Fibroblast of the conjunctiva (primary cell): Measurements from ENCODE around the gene ZNF783.
"Not testable (repeated sequence)": the region's sequence is repeated elsewhere in the genome, so short reads cannot be mapped to it uniquely, and the experiment has no call there.

ENCODE experiments used
- DNase-seq: peaks from one replicate; pipeline ENCODE4 v3.0.0-alpha.2; 2010; ENCODE audit warnings: low read depth

ZNF783 gene

DNA sequence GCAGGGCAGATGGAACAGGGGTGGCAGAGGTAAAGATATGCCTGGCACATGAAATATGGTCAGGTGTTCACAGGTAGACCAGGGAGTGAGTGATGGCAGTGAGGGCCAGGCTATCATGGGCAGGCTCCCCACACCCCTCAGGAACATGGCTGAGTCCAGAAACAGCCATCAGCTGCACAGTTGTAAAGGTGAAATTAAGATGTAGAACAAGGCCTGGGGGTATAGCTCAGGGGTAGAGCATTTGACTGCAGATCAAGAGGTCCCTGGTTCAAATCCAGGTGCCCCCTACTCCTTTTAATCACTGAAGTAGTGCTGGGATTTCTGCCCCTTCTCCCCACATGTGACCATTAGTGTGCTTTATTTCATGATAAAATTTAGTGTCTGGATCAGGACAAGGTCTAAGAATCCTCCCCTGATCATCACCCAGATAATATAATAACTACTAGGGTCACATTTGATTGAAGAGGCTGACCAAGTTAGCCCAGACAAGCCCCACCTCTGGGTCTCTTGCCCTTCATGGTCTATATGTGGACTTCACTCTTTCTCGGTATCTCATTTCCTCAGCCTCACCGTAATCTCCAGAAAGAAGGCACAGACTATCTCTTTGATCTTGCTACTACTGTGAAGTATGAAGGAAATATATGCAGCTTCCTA is 69.0 kb downstream of the ZNF783 start:
- no peak for DNase-seq

DNA sequence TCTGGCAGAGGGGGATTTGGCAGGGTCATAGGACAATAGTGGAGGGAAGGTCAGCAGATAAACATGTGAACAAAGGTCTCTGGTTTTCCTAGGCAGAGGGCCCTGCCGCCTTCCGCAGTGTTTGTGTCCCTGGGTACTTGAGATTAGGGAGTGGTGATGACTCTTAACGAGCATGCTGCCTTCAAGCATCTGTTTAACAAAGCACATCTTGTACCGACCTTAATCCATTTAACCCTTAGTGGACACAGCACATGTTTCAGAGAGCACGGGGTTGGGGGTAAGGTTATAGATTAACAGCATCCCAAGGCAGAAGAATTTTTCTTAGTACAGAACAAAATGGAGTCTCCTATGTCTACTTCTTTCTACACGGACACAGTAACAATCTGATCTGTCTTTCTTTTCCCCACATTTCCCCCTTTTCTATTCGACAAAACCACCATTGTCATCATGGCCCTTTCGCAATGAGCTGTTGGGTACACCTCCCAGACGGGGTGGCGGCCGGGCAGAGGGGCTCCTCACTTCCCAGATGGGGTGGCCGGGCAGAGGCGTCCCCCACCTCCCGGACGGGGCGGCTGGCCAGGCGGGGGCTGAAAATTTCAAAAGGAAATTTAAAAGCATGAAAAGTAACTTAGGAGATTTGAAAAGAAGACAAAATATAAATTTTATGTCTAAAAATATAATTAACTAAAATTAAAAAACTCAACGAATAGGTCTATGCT is 70.8 kb downstream of the ZNF783 start:
- not testable (repeated sequence) for DNase-seq

DNA sequence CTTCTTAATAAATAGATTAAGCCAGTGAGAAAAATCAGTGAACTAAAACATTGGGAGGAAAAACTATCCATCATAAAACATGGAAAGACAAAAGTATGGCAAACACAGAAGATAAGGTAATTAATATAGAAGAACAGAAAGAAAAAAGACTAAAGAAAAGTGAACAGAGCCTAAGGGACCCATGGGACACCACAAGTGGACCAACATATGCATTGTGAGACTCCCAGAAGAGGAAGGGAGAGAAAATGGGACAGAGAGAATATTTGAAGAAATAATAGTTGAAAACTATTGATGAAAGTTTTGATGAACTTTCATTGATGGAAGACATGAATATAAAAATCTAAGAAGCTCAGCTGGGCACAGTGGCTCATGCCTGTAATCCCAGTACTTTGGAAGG is 71.3 kb downstream of the ZNF783 start:
- no peak for DNase-seq

DNA sequence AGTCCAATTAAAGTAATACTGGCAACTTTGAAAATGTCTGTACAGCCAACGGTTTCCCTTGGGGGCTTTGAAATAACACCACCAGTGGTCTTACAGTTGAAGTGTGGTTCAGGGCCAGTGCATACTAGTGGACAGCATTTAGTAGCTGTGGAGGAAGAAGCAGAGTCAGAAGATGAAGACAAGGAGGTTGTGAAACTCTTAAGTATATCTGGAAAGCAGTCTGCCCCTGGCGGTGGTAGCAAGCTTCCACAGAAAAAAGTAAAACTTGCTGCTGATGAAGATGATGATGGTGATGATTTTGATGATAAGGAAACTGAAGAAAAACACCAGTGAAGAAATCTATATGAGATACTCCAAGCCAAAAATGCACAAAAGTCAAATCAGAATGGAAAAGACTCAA is 72.2 kb downstream of the ZNF783 start:
- DNase-seq, result no peak
